SK-N-DZ (cell line): Measurements from ENCODE around the gene SPAG9.
A peak's percentile ranks its signal among the peaks of the same experiment; 100 is the strongest.

Experiments
- DNase-seq: peaks from one replicate; pipeline ENCODE4 v3.0.0-alpha.2; 2015; ENCODE audit warnings: low spot score

SPAG9 gene

DNA sequence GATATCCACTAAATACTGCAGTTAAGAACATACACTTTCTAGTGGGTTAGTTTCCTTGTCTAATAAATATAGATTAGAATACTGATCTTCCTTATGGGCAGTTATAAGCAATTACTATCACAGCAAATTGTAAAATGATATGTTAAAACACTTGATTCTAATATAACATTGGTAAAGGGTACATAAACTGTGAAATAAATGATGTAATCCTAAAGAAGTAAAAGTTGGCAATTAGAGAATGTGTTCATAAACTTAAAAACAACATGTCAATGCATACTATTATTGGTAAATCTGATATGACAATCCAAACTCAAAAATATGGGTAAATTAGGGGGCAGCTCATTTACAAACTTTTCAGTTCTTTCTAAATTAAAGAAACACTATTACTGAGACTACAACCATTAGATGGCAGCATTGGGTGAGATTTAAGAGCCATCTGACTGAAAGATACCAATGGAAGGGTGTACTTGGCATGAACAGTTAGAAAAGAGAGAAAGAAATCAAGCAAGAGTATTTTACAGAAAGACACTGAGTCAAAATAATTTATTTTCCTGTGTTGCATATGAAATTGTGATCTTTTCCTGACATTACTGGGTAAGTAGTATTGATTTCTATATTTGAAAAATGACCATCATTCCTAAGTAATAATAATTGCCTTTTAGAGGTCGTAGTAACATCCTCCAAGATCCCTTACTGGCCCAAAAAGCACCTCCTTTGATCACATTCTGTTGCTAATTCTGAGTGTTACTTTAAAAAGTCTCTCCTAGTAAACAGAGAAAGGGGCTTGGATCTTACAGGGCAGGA, 119.6 kb downstream of the SPAG9 start:
- peak; percentile 59 for DNase-seq

DNA sequence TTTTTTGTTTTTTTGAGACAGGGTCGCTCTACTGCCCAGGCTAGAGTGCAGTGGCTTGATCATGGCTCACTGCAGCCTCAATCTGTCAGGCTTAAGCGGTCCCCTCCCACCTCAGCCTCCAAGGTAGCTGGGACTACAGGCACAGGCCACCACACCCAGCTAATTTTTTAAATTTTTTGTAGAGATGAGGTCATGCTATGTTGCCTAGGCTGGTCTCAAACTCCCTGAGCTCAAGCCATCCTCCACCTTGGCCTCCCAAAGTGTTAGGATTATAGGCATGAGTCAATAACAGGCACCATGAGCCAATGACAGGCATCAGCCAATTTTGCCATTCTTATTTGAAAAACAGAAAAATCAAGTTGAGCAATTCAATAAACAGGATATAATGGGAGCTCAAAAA, 125.0 kb downstream of the SPAG9 start:
- DNase-seq: no peak

DNA sequence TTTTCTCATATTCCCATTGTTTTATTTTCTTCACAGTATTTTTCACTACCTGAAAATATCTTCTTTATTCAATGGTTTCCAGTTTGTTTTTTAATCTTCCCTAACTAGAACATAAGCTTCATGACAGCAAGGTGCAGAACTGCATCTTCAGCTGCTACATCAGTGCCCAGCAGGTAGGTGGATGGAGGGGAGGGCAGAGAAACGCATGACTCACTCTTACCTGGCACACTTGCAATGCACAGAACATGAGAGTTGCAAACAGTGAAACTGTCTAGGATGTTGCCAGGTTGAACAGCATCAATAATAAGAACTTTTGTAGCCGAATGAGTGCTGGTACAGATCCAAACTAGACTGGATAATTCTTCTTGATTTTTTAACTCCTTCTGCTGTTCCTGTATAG, 127.1 kb downstream of the SPAG9 start:
- DNase-seq: no peak

DNA sequence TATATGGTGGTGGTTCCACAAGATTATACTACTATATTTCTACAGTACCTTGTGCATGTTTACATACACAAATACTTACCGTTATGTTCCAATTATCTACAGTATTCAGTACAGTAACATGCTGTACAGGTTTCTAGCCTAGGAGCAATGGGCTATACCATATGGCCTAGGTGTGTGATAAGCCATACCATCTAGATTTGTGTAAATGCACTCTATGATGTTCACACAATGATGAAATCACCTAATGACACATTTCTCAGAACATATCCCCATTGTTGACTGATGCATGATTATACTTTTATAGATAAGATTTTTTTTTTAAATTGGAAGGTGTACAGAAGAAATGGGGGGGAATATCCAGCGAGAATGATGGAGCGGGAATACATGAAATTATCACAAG, 131.5 kb downstream of the SPAG9 start:
- no peak for DNase-seq

DNA sequence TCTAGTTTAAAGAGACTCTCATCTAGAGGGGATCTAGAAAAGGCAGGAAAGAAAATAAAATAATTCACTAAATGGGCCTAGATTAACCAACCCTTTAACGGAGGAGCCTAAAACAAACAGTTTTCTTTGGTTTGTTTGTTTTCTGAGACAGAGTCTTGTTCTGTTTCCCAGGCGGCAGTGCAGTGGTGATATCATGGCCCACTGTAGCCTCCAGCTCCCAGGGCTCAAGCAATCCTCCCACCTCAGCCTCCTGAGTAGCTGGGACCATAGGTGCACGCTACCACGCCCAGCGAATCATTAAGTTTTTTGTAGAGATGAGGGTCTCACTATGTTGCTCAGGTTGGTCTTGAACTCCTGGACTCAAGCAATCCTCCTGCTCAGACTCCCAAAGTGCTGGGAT, 132.2 kb downstream of the SPAG9 start:
- DNase-seq: no peak

DNA sequence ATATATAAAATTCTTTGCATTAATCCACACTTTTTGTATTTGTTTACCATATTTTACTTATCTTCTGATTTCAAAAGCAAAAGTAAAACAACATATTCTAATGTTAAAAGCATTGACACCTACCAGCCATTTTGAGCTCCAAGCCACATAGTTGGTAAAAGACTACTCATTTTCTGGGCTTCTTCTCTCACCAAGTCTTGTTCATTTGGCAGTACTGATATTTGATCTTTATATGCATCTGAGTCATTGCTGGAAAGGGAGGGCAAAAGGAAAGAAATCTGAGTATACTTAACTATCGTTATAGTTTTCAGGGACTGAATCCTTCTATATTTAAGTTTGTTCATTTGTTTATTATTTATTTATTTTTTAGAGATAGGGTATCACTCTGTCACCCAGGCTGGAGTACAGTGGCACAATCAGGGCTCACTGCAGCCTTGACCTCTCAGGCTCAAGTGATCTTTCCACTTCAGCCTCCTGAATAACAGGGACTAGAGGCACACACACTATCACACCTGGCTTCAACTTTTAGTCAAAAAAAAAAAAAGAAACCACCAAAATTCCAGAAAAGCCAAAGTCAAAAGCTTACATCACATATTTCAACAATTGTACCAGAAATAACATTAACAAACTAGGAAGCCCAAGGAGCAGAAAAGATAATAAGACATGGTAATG, 133.5 kb downstream of the SPAG9 start:
- DNase-seq: no peak

DNA sequence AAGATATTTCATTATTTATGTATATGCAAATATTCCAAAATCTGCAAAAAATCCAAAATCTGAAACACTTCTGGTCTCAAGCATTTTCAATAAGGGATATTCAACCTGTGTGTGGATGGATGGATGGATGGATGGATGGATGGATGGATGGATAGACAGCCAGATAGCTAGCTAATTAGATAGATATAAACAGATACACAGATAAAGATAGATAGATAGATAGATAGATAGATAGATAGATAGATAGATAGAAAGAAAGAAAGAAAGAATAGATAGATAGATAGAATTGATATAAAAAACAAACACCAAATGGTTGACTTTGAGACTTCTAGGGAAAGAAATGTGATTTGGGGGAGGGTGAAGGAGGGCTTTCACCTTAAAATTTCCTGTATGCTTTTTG, 139.4 kb downstream of the SPAG9 start:
- DNase-seq: no peak

DNA sequence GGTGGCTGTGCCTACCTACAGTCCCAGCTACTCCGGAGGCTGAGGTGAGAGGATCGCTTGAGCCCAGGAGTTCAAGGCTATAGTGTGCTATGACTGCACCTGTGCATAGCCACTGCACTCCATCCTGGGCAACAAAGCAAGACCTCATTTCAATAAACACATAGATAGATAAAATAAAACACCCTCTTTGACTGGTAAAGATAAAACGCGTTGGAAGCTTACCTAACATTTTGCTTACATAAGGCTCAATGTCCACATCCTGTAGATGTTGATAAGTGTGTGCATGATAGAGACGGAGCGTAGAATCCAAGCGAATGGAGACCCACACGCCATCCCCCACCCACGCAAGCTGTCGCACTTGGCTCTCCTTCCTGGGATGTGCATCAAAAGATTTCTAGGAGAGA, 141.1 kb downstream of the SPAG9 start:
- no peak for DNase-seq

DNA sequence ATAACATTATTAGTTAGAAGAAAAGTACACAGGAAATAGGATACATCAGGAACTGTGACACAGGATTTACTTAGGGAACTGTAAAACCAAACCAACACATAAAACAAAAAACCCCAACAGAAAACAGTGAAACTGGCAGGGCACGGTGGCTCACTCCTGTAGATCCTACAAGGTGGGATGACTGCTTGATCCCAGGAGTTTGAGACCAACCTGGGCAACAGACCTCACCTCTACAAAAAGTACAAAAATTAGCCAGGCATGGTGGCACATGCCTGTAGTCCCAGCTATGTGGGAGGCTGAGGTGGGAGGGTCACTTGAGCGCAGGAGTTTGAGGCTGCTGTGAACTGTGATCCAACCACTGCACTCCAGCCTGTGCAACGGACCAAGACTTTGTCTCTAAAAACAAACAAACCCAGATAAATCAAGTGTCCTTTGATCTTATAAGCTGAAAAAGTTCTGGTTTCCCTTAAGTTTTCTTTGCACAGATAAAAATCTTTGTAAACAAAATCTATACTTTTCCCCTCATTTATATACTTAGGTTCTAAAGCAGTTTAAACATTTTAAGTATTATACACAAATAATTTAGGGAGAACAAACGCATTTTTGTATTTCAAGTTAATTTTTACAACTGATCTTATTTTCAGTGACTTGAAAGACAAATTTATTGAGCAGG, 143.0 kb downstream of the SPAG9 start:
- DNase-seq: no peak

DNA sequence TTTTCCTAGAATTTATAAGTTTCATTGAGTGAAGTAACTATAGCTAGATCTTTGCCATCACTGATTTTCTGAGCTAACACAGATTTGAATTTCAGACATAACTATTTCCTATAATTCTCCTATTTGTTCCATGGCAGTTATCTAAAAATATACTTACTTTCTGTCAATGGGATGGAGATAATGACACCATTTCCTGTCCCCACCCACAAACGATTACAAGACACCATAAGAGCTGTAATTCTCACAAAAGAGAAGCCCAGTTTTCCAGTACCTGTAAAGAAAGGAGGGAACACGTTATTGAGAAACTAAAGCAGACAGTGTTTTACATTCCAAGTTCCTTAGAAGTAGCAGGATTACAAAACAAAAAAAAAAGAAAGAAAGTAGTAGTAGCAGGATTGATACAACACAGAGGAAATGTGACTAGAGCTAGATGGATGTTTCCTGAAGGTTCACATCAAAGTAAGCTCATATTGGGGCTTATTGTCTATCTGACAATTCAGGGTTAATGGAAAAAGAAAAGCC, 143.7 kb downstream of the SPAG9 start:
- no peak for DNase-seq

DNA sequence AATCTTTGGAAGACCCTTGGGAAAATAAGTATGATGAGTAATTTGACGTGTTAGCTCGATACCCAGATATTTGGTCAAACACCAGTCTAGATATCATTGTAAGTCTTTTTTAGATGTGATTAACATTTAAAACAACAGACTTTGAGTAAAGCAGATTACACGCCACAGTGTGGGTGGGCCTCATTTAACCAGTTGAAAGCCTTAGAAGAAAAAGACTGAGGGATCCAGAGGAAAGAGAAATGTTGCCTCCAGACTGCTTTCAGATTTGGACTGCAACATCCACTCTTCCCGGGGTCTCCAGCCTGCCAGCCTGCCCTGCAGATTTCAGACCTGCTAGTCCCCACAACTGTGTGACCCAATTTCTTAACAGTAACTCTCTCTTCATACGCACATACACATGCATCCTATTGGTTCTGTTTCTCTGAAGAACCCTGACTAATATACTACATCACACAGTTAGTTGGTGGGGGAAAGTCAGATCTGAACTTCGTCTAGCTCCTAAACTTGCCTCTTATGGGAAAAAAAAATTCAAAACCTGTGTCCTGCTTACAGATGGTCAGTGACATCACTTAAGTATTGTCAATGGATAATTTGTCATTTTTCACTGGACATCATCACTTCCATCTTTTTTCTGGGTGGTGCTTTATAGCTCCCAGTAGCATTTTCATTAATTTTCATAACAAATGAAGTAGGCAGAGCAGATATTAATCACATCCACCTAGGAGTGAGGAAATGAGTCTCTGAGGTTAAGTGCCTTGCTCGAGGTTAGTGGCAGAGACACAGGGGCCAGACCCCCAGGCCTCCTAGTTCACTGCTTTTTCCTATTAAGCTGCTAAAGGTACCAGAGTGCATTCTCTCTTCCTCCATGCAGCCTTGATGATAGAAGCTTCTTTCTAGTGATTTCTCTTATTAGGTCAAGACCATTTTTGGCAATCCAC, 146.8 kb downstream of the SPAG9 start:
- DNase-seq: no peak

DNA sequence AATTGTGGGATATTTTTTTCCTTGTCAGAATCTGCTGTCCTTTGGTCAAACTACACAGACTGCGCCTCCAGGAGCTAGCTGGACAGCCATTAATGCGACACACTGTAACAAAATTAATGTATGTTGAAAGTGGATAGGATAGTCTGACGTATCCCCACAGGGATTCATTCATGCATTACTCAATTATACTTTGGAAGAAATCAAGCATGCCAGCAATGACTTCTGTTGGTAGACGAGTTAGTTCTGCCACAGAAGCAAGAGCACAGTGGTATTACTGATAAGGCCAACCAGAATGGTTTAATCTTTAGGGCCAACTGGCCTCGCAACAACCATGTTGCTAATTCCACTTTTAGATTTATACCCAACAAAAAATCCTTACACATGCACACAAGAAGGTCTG, 148.1 kb downstream of the SPAG9 start:
- peak; percentile 72 for DNase-seq

DNA sequence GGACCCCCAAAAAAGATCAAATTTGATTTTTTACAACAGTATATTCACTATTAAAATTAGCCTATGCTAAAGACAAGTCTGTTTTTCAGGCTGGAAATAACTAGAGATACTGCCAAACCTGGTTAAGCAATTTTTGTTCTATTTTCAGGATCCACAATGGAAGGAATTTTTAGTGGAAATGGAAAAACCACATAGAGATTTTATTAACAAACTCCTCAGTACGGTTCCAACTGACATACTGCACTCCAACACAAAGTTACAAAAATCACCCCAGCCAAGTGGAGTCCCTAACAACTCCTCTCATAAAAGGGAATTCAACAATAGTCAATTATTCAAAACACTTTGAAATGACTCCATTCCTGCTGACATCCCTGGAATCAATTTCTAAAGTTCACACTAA, 152.9 kb downstream of the SPAG9 start:
- DNase-seq: no peak

DNA sequence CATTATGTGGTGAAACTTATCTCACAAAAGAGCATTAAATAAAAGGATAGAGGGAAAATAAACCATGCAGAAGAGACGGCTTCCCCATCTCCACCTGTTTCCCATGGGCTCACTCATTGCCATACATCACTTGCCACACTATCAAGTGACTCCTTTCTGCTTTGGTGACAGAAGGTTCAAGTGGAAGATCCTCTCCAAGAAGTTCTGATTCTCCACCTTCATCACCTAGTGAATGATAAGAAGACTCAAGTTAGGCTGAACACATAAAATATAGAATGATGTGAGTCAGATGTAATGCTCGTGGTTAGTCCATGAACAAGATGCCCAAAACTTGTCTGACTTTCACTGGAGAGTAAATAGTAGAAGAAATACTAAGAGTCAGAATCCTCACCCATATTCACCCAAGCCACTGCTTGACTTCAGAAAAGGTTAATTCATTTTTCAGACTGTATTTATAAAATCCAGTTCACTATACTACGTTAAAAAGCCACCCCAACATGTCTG, 154.5 kb downstream of the SPAG9 start:
- DNase-seq: no peak

DNA sequence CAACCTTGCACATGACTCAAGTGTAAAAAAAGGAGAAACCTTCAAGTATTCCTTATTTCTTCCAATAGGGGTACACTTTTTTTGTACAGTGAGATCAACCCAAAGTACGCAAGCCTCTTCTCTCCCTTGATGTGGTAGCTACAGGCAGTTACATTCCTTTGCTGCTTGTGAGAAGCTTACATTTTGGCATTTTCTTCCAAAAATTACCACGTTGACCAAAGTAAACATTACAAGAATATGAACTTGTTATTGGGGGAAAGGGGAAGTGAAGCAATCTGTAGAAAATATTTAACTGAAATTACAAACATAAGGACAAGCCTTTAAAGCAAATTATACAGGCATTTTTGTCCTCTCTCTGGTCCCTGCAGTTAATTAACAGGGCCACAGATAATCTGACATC, 157.5 kb downstream of the SPAG9 start:
- DNase-seq: no peak

DNA sequence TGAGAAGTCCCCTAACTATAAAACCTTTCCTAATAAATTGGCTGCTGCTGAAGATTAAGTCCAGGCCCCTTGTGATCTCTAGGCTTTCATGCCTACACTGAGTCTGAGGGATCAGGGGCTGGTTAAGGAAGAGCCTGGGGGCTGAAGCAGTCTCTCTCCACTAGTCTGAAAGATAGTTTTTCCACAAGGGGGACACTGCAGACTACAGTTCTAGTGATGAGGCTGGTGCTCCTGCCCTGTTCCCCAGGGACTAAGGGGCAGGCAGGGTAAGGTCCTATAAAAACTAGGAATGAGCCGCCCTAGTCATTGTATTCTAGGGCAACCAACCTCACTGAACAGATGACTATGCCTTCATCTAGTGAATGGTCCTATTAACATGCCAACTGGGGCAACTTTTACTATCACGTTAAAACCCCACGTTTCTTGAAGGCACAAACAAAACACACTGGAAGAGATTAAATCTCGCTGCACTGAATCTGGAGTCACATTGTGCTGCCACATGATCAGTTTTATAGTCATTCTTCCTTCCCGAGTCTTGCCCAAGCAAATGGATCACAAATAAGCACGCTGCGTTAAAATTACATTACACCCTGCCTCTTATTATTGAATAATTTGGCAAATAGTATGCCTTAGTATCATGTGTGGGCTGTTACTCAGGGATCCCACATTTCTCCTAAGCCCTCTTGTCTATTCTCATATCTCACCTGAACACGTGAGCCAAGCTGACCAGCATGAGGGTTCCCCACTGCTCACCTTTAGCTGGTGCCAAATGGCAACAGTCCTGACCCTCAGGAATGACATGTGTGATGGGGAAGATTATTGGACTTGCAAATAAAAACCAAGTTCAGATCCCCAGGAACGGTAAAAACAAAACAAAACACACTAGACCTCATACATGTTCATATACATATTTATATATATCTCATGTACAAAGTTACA, 159.1 kb downstream of the SPAG9 start:
- no peak for DNase-seq

DNA sequence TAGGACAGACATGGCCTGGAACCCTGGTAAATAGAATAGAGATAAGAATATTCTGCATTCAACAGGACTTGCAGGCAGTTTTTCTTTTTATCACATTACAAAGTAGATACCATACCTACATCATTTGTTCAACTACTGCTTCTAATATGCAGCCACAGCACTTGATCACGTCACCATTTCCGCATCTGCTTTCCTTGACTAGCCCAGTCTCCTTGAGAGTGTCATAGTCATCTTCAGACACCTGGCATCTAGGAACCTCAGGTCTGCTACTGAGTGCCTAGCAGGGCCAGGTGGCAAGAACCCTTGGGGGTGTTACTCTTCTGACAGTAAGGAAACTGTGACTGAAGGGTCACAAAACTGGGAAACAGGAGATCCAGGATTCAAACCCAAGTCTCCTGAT, 161.3 kb downstream of the SPAG9 start:
- no peak for DNase-seq

DNA sequence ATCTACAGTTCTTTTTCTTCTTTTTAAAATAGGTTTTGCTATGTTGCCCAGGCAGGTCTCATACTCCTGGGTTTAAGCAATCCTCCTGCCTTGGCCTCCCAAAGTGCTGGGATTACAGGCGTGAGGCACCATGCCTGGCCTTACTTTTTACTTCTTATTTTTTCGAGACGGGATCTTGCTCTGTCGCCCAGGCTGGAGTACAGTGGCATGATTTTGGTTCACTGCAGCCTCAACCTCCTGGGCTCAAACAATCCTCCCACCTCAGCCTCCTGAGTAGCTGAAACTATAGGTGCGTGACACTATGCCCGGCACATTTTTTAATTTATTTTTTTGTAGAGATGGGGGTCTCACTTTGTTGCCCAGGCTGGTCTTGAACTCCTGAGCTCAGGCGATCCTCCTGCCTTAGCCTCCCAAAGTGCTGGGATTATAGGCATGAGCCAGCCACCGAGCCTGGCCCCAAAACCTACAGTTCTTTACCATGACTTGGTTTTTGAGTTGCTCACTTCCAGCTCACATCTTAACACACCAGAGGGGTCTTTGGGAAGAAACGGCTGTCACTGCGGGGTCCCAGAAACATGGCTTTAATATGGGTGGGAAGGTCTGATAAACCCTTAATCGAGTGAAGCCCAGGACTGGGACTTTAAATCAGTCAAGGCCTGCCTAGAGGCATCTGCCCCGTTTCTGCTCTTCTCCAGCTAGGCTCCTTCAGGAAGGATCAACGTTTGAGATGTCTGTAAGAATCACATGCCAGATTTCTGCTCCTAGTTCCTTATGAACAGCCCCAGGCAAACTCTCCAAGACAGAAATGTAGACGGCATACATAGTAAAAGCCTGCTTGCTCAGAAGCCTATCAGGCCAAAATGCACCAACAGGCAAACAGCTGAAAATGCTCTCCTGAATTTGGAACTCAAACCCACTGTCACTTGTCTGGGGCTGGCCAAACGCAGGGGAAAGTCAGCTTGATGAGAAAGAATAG, 162.8 kb downstream of the SPAG9 start:
- no peak for DNase-seq
